ENCODE measurements around the gene RAD9A. TPM values are rescaled to one million over a fixed set of nuclear protein-coding genes. Genes with fewer than 3 reads are reported as not detected.

The RAD9A gene
- 10.7 and 18.8 TPM in 2 replicates for total RNA-seq

GRCh38 chr11:67391304-67392182, at the start of gene RAD9A:
TSS of gene RAD9A (plus strand) at chr11:67391986. CDS start at chr11:67392045, 59 bp downstream.

GRCh38 chr11:67353317-67354074, 38.3 kb upstream of the RAD9A start, which contains the start of gene POLD4:
TSS of gene POLD4 (minus strand) at chr11:67353546. CDS start at chr11:67353399, 147 bp downstream.

DNA sequence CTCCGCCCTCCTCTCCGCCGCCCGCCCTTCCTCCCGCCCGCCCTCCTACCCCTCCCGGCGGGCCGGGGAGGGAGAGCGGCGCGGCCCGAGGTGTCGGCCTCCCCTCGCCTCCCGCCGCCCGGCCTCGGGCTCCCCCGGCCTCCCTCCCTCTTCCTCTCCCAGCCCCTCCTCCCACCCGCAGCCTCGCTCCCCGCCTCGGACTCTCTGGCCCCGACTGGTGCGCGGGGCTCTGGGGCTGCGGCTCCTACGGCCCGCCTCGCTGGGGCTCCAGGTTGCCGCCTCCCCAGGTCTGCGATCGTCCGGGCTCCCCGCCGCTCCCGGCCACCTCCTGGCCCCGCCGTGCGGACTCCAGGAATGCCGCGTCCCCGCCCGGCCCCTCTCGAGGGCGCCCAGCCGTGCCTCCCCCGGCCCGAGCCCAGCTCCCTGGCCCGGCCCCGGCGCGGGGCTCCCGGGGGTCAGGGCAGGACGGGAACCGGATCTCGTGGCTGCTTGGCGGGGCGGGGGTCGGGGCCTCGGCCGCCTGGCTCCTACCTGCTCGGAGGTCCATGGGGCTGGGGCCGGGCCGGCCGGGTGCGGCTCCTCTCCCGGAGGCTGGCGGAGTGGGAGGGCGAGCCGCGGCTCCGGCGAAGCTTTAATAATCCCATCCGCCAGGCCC, 18.7 kb upstream of the RAD9A start, which contains the start of gene CLCF1:
CLCF1 (minus strand) TSS at position 606 of the 655 bp plus-strand sequence; CDS start at position 547, 59 bp downstream.

DNA sequence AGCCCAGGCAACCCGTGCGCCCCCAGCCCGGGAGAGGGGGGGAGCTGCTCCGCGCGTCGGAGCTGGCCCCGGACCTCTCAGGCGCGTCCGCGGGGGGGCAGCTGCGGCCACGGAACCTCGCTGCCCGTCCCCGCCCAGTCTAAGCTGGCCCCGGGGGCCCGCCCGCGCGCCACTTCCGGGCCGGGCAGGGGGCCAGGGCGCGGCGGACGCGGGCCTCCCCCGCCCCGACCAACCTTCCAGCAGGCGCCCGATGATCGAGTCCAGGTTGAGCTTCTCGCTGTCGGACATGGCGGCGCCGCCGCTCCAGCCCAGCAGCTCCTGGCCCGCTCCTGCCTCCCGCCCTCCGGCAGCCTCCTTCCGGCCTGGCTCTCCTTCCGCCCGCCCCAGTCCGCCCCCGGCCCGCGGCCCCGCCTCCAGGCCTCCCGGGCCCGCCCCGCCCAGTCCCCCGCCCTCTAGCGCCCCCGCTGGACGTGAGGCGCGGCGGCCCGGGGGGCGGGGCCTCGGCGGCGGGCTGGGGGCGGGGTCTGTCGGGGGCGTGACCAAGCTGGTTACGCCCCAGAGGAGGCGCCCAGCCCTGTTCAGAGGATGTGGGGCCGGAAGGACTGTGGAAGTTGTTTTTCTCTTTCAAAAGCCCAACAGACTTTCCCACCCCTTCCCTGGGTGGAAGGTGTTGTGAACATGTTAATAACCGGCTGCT, 9.9 kb downstream of the RAD9A start, which contains the start of gene PPP1CA:
PPP1CA (minus strand) TSS at position 364 of the 697 bp plus-strand sequence; CDS start at position 288, 76 bp downstream.

DNA sequence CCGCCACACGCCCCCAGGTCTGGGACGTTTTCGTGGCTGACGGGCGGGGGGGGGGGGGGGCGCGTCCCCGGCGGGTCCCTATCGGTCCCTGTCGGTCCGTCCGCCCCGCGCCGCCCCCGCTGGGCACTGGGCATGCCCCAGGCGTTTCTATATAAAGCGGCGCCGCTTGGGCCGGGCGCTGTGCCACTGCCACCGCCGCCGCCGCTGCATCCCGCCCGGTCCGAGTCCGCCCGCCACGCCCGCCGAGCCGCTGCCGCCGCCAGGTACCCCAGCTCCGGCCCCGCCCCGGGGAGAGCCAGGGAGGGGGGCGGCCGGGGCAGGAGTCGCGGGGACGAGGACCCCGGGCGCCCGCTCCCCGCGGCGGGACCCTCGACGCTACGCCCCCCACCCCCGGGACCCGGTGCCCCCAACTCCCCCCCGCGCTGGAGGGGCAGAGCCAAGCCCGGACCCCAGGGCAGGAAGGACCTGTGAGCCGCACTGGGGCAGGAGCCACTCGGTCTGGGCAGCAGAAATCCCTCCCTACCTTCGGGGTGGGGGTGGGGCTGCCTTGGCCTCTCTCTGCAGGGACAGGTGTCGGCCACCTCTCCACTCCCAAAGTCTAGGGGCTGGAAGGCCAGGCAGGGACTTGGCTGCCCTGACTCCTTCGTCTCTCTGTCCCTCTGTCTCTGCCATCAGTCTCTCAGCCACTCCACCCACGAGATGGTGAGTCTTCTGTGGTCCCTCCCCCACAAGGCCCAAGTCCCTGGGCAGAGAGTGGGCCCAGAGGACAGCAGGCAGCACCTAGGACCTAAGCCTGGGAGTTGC, 23.9 kb downstream of the RAD9A start, which contains the start of gene CARNS1:
CARNS1 (plus strand) TSS at position 178 of the 804 bp plus-strand sequence; CDS start at position 700, 522 bp downstream.

GRCh38 chr11:67428052-67429001, 36.5 kb downstream of the RAD9A start, which contains the start of gene RPS6KB2:
TSS of gene RPS6KB2 (plus strand) at chr11:67428494. CDS start at chr11:67428546, 52 bp downstream.

GRCh38 chr11:67437082-67437808, 45.5 kb downstream of the RAD9A start, which contains the start of gene PTPRCAP:
TSS of gene PTPRCAP (minus strand) at chr11:67437682. CDS start at chr11:67437619, 63 bp downstream.

Small RNAs within 50 kb of the gene (small RNA-seq; reads per million reads assigned to genes)
- gene RN7SKP239 = not detected
- not detected for gene RNU6-1238P

Other genes with a start within 250 kb of the RAD9A start
- 27.5 and 40.4 TPM in 2 replicates for gene GRK2, start 125.5 kb upstream of the RAD9A start, total RNA-seq
- gene ANKRD13D, start 102.7 kb upstream of the RAD9A start, total RNA-seq = 28.1 and 42.4 TPM in 2 replicates
- gene SSH3, start 88.5 kb upstream of the RAD9A start, total RNA-seq = 41.2 and 67.5 TPM in 2 replicates
- gene POLD4, start 38.4 kb upstream of the RAD9A start, total RNA-seq = 64.9 and 71.1 TPM in 2 replicates
- gene CLCF1, start 18.4 kb upstream of the RAD9A start, total RNA-seq = 17.8 and 22.8 TPM in 2 replicates
- 223 and 479 TPM in 2 replicates for gene PPP1CA, start 9.9 kb downstream of the RAD9A start, total RNA-seq
- gene TBC1D10C, start 12.1 kb downstream of the RAD9A start, total RNA-seq = under 0.01 TPM in 1 of 2 replicates, not detected in the other
- gene CARNS1, start 23.7 kb downstream of the RAD9A start, total RNA-seq = under 0.01 TPM in 1 of 2 replicates, not detected in the other
- gene RPS6KB2, start 36.5 kb downstream of the RAD9A start, total RNA-seq = 55.4 and 121 TPM in 2 replicates
- 1.5 and 1.6 TPM in 2 replicates for gene PTPRCAP, start 45.7 kb downstream of the RAD9A start, total RNA-seq
- gene CORO1B, start 51.5 kb downstream of the RAD9A start, total RNA-seq = 135 and 136 TPM in 2 replicates
- not detected in 2 replicates for gene GPR152, start 60.7 kb downstream of the RAD9A start, total RNA-seq
- gene CABP4, start 63.4 kb downstream of the RAD9A start, total RNA-seq = not detected in 2 replicates
- gene TMEM134, start 77.3 kb downstream of the RAD9A start, total RNA-seq = 27.5 and 62.4 TPM in 2 replicates
- 69.5 and 122 TPM in 2 replicates for gene AIP, start 91.0 kb downstream of the RAD9A start, total RNA-seq
- gene PITPNM1, start 113.4 kb downstream of the RAD9A start, total RNA-seq = 42.4 and 45.5 TPM in 2 replicates
- gene CDK2AP2, start 116.2 kb downstream of the RAD9A start, total RNA-seq = 19.6 and 52.8 TPM in 2 replicates
- not detected in 2 replicates for gene CABP2, start 131.5 kb downstream of the RAD9A start, total RNA-seq
- gene GSTP1, start 191.8 kb downstream of the RAD9A start, total RNA-seq = 1,369 and 1,673 TPM in 2 replicates
- 141 and 176 TPM in 2 replicates for gene NDUFV1, start 214.9 kb downstream of the RAD9A start, total RNA-seq
- 5.3 and 11.8 TPM in 2 replicates for gene NUDT8, start 238.0 kb downstream of the RAD9A start, total RNA-seq
- not detected in 2 replicates for gene TBX10, start 247.8 kb downstream of the RAD9A start, total RNA-seq

All from placental epithelial cell (primary cell).